T-helper 17 cell (primary cell): ENCODE data around the gene NFATC1. TPM values are rescaled to one million over a fixed set of nuclear protein-coding genes. Genes with fewer than 3 reads are reported as not detected.
"Not testable (repeated sequence)": the region's sequence is repeated elsewhere in the genome, so short reads cannot be mapped to it uniquely, and the experiment has no call there.

Experiments
- ATAC-seq: fragments of 150-1000 bp; cut with Tn5 transposase; 2 replicates; pipeline ENCODE4 v1.10.0; 2021; ENCODE audit warnings: mild to moderate bottlenecking, moderate library complexity
- DNase-seq, 3 donors: peaks; one replicate each; pipeline versions ENCODE4 v3.0.0 to v3.0.0-alpha.2; 2020 to 2021
- H3K9me3 ChIP-seq: one replicate; pipeline ENCODE4 v1.7.0; 2013; ENCODE audit warnings: low read length, mild to moderate bottlenecking; ENCODE audit not compliant: control insufficient read depth, poor library complexity, severe bottlenecking
- H3K27ac Mint-ChIP-seq: one replicate; pipeline ENCODE4 v1.8.0; 2022; ENCODE audit warnings: mild to moderate bottlenecking, moderate library complexity, mixed read lengths
- H3K27me3 Mint-ChIP-seq: one replicate; pipeline ENCODE4 v1.8.0; 2022; ENCODE audit warnings: mixed read lengths
- H3K36me3 Mint-ChIP-seq: one replicate; pipeline ENCODE4 v1.8.0; 2022; ENCODE audit warnings: low read depth, mixed read lengths
- H3K4me1 Mint-ChIP-seq: one replicate; pipeline ENCODE4 v1.8.0; 2022; ENCODE audit warnings: mild to moderate bottlenecking, mixed read lengths
- H3K4me3 Mint-ChIP-seq: one replicate; pipeline ENCODE4 v1.8.0; 2022; ENCODE audit warnings: mild to moderate bottlenecking, moderate library complexity, mixed read lengths
- total RNA-seq, 4 donors: library from RNA in 2 of 4; stranded (reverse) in 2 of 4; gene quantifications; one replicate each; pipeline ENCODE4 v1.2.3 and lab custom pipeline; 2022 to 2026

Gene NFATC1
- total RNA-seq, 2 donors from 2014 or later, result 73.4 to 77.8 TPM

DNA sequence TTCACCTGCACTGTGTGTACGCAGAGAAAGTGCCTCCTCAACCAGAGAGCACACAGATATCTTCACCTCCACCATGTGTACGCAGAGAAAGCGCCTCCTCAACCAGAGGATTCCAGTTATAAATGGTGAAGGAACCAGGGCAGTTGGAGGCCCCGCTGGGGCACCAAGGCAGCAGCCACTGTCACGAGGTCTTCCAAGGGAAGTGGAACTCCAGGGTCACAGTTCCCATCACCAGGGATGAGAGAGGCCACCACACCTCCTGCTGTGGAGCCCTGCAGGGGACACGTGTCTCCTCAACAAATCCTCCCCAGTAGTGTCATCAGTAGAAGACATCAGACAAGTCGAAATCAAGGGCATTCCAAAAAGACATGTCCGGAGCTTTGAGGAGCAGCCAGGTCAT lies 28.2 kb upstream of the NFATC1 start:
- H3K9me3 ChIP-seq, result no peaks in the 10 kb centered on the region
- no peak overlapping the region for H3K4me3 Mint-ChIP-seq

DNA sequence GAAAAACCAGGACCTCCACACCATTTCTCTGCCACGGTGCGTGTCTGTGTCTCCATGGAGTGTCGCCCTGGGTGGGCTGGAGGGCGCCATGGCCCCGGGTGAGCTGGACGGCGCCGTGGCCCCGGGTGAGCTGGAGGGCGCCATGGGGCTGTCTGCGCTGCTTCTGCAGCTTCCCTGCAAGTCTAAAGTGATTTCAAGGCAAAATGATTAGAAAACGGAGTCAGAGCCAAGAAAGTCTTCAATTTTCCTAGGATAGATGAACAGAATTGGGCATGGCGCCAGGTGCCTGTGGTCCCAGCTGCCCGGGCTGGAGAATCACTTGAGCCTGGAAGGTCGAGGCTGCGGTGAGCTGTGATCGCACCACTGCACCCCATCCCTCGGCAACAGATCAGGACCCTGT lies 27.7 kb upstream of the NFATC1 start:
- no peak for DNase-seq
- no peaks in the 10 kb centered on the region for H3K9me3 ChIP-seq
- Mint-ChIP-seq H3K27me3 (no peaks in the 10 kb centered on the region), H3K36me3 (peaks cover 10% of the 10 kb centered on the region), H3K4me3 (no peak overlapping the region), H3K4me1 (peaks cover 19% of the 10 kb centered on the region), H3K27ac (no peak overlapping the region)
- ATAC-seq, result no peak

More for the DNA sequence above, 28.2 kb upstream of the NFATC1 start:
- H3K36me3 Mint-ChIP-seq, result peaks cover 10% of the 10 kb centered on the region
- H3K27ac Mint-ChIP-seq, result no peak overlapping the region
- ATAC-seq (no peak), DNase-seq (no peak)
- H3K27me3 Mint-ChIP-seq, result no peaks in the 10 kb centered on the region
- peaks cover 19% of the 10 kb centered on the region for H3K4me1 Mint-ChIP-seq

DNA sequence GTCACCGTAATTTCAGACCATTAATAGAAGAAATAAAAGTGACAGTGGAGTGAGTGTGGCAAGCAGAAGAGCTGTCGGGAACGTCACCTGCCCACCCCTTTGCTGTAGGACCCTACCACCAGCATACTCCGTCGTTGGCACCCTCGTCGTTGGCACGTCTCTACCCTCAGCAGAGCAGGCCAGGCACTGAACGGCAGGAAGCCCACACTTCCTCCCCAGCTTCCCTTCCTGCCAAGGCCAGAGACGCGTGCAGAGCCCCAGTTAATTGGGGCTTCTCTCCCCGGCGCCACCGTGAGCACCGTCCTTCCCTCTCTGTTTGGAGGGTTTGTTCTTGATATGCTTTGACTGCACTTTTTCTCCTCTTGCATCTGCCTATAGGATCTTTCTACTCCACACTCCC lies 27.0 kb upstream of the NFATC1 start:
- H3K27me3 Mint-ChIP-seq, result no peaks in the 10 kb centered on the region
- H3K4me3 Mint-ChIP-seq, result no peak overlapping the region
- ATAC-seq (peak; percentile 65), DNase-seq (no peak)
- no peaks in the 10 kb centered on the region for H3K9me3 ChIP-seq
- H3K4me1 Mint-ChIP-seq, result peaks cover 19% of the 10 kb centered on the region
- H3K27ac Mint-ChIP-seq, result peak overlapping the region; percentile 68
- H3K36me3 Mint-ChIP-seq, result peaks cover 6% of the 10 kb centered on the region

DNA sequence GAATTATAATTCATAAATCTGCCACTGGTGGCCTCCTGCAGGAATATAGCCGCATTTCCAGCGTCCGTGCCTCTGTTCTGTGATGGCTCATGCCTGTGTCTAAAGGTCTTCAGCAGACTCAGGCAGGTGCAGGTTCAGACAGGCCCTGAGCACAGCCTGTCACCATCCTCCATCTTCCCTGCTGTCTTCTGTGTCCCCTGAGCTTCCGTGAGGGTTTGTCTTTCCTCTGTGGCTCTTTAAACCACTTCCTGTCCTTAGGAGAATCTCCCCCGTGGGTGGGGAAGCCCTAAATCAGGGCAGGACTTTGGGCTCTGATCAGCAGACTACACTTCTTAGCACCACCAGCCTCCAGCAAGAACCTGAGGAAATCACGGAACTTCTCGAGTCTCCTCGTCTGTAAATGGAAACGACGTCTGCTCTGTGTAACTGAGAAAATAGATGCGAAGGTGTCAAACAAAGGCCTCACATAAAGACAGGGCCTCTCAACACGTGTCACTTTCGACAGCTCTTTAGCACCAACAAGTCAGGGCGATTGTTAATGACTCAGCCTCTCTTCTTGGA lies 24.1 kb upstream of the NFATC1 start:
- no peaks in the 10 kb centered on the region for H3K9me3 ChIP-seq
- Mint-ChIP-seq H3K4me1 (peaks cover 17% of the 10 kb centered on the region), H3K36me3 (no peaks in the 10 kb centered on the region), H3K27me3 (no peaks in the 10 kb centered on the region), H3K27ac (peak overlapping the region; percentile 59), H3K4me3 (no peak overlapping the region)
- no peak for DNase-seq
- peak; percentile 48 for ATAC-seq

DNA sequence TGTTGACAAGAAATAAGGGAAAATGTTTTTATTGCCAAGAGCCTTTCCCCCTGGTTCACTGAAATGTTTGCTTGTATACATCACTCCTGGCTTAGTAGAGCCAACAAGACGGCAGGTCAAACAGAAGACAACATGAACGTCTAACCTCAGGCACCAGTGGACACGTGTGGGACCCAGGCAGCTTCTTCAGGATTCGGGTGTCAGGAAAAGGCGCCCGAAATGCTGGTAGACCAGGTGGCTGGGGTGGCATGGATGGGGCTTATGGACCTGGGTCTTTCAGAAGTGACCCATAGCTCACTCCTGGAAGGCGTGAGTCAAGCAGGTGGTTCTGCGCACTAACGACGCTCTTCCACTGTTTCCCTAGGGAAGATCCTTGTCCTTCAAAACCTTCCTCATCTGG lies 23.3 kb upstream of the NFATC1 start:
- no peaks in the 10 kb centered on the region for H3K27me3 Mint-ChIP-seq
- ATAC-seq (no peak), DNase-seq (no peak)
- no peak overlapping the region for H3K27ac Mint-ChIP-seq
- H3K4me3 Mint-ChIP-seq, result no peak overlapping the region
- H3K36me3 Mint-ChIP-seq, result no peaks in the 10 kb centered on the region
- H3K4me1 Mint-ChIP-seq, result peaks cover 17% of the 10 kb centered on the region
- H3K9me3 ChIP-seq, result no peaks in the 10 kb centered on the region

DNA sequence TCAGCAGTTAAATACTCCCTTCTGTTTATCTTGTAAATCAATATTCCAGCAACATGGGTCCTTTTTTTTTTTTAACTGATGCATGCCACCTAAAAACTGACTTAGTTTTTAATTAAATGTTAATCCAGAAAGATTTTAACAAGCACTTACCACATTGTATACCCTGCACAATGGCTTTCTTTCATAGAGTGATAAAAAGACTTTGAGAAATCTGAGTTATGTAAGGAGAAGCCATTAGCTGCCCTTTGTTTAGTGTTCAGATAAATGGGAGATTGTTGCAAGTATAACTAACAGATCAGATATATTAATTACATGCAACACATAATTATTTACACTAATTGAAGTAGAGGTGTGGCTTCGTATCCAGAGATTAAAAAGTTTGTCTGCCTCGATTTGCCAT lies 22.7 kb upstream of the NFATC1 start:
- no peak for ATAC-seq
- DNase-seq, result no peak
- Mint-ChIP-seq H3K4me3 (no peak overlapping the region), H3K27me3 (no peaks in the 10 kb centered on the region), H3K36me3 (no peaks in the 10 kb centered on the region), H3K4me1 (peaks cover 14% of the 10 kb centered on the region), H3K27ac (no peak overlapping the region)
- H3K9me3 ChIP-seq, result no peaks in the 10 kb centered on the region

DNA sequence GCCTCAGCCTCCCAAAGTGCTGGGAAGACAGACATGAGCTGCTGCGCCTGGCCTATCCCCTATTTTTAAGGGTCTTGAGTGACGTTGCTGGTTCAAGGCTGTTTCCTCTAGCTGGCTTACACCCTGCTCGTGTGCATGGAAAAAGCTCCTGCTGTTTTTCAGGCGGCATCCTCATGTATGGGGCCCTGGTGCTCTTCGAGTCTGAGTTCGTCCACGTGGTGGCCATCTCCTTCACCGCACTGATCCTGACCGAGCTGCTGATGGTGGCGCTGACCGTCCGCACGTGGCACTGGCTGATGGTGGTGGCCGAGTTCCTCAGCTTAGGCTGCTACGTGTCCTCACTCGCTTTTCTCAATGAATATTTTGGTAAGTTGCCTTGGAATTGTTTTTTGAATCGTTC lies 22.0 kb upstream of the NFATC1 start:
- Mint-ChIP-seq H3K27ac (no peak overlapping the region), H3K4me1 (peaks cover 12% of the 10 kb centered on the region), H3K27me3 (no peaks in the 10 kb centered on the region), H3K4me3 (no peak overlapping the region), H3K36me3 (peaks cover 2% of the 10 kb centered on the region)
- DNase-seq (no peak), ATAC-seq (no peak)
- no peaks in the 10 kb centered on the region for H3K9me3 ChIP-seq

DNA sequence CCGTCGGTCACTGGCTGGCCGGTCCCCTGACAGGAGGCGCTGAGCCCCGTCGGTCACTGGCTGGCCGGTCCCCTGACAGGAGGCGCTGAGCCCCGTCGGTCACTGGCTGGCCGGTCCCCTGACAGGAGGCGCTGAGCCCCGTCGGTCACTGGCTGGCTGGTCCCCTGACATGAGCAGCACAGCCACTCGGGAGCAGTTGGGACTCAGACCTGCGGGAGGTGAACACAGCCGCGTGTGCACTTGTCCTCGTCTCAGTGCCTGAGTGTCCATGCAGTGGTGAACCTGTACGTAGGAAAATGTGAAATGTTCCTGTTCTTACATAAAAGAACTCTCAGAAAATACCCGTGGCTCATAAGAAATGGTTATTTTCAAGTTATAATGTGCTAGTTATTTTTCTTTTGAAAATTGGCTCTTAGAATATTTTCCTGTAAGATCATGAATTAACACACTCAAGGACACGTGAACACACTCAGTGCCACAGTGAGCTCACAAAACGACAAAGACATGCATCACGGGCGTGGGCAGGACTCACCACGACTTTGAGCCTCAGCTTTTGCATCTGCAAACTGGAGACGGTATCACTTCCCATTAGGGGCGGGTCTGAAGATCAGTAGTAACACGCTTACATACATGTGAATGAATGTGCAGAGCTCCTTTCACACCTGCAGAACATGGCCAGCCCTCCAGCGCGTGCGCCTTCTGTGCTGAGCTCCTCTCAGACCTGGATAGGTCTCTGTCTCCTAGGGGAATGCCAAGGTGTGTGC lies 21.1 kb upstream of the NFATC1 start:
- H3K27me3 Mint-ChIP-seq, result no peaks in the 10 kb centered on the region
- H3K27ac Mint-ChIP-seq, result peak overlapping the region; percentile 21
- no peaks in the 10 kb centered on the region for H3K9me3 ChIP-seq
- no peak for DNase-seq
- no peak overlapping the region for H3K4me3 Mint-ChIP-seq
- H3K4me1 Mint-ChIP-seq, result peaks cover 14% of the 10 kb centered on the region
- H3K36me3 Mint-ChIP-seq, result peaks cover 2% of the 10 kb centered on the region
- ATAC-seq, result peak; percentile 11

DNA sequence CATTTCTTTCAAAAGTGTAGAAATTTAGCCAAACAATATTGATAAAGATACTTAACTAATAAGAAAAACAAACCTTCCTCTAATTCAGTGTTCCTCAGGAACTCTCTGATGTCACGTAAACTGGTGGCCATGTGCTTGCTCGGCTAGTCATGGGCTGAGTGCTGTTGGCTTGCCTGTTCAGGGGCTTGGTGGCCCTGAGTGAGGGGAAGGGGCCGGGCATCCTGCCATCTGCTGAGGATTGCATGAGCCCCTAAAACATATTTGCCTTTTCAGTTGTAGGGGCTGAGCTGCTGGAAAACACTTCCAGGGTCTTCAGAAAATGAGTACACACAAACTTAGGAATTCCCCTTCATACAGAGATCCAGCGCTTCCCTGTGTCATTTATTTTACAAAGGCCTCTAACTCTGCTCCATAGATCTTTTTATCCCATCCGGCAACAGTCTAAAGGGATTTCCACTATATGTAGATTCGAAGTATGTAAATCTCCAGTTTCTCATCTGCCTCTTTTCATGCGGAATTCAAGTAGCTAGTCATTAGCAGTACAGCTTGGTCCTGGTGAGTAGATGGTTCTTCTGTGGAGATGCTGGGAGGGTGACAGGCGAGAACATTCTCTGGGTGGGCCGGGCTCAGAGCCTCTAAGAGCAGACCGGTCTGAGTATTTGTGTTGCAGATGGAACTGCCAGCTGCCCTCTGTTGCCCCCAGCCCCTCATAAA lies 20.1 kb upstream of the NFATC1 start:
- H3K9me3 ChIP-seq, result no peaks in the 10 kb centered on the region
- DNase-seq (no peak), ATAC-seq (no peak)
- Mint-ChIP-seq H3K36me3 (peaks cover 2% of the 10 kb centered on the region), H3K27ac (no peak overlapping the region), H3K27me3 (no peaks in the 10 kb centered on the region), H3K4me1 (peaks cover 14% of the 10 kb centered on the region), H3K4me3 (no peak overlapping the region)

DNA sequence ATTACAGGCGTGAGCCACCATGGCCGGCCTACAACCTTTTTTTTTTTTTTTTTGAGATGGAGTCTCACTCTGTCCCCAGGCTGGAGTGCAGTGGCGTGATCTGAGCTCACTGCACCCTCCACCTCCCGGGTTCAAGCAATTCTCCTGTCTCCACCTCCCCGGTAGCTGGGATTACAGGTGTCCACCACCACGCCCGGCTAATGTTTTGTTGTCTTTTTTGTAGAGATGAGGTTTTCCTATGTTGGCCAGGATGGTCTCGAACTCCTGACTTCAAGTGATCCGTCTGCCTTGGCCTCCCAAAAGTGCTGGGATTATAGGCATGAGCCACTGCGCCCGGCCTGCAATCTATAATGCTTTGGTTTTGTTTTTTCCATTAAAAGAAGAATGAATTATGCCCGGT lies 19.1 kb upstream of the NFATC1 start:
- H3K4me3 Mint-ChIP-seq, ATAC-seq, DNase-seq, H3K9me3 ChIP-seq, H3K27me3 Mint-ChIP-seq, H3K36me3 Mint-ChIP-seq: not testable (repeated sequence)
- H3K27ac Mint-ChIP-seq, result peak overlapping the region; percentile 51
- peaks cover 11% of the 10 kb centered on the region for H3K4me1 Mint-ChIP-seq

DNA sequence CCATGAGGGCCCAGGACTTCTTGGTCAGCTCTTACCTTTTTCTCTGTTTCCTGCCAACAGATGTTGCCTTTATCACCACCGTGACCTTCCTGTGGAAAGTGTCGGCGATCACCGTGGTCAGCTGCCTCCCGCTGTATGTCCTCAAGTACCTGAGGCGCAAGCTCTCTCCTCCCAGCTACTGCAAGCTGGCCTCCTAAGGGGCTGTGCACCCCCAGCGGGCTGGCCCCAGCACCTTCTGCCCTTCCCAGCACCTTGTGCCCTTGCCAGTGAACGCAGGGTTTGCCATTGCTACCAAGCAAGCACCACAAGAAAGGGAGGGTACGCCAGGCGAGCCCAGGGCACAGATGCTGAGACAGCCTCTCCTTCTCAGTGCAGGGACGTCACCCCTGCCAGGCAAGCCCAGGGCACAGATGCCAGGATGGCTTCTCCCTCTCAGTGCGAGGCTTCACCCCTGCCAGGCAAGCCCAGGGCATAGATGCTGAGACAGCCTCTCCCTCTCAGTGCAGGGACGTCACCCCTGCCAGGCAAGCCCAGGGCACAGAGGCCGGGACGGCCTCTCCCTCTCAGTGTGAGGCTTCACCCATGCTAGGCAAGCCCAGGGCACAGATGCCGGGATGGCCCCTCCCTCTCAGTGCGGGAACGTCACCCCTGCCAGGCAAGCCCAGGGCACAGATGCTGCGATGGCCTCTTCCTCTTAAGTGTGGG lies 18.4 kb upstream of the NFATC1 start:
- DNase-seq (no peak), ATAC-seq (no peak)
- Mint-ChIP-seq H3K27me3 (no peaks in the 10 kb centered on the region), H3K27ac (peak overlapping the region; percentile 51), H3K36me3 (peaks cover 2% of the 10 kb centered on the region), H3K4me3 (no peak overlapping the region), H3K4me1 (peaks cover 8% of the 10 kb centered on the region)
- H3K9me3 ChIP-seq, result no peaks in the 10 kb centered on the region

DNA sequence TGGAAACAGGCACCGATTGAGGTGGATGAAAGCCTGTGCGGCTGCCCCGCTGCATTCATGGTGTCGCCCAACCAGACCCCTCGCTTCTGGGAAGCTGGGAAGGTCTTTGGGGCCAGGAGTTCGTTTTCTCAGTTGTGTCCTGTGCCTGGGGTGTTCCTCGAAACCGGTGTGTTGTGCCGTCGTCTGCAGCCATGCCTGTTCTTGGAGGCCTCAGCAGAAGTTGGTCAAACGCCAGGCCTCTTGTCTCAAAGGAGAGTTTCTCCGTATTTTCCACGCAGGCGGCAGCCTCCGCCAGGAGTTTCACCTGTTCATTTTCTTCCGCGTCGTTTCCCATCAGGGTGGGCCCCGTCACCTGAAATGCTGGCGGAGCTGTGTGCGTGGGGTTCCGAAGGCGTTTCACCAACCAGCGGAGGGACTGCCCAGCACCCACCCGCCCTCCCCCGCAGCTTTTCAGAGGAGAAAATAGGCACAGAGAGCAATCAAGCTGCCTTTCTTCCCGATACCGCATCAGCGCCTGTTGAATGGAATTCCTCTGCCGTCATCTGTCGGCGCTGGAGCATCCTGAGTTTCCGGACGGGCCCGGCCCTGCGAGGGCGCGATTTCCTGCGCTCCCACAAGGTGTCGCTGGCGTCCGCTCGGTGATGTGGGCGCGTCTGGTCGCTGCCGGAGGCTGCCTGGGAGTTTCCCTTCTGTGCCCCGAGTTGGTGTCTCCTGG lies 17.0 kb upstream of the NFATC1 start:
- peak overlapping the region; percentile 14 for H3K27ac Mint-ChIP-seq
- peak overlapping the region; percentile 21 for H3K4me3 Mint-ChIP-seq
- peaks cover 8% of the 10 kb centered on the region for H3K4me1 Mint-ChIP-seq
- peak; percentile 75 to 87 (median 78) for DNase-seq
- peaks cover 2% of the 10 kb centered on the region for H3K36me3 Mint-ChIP-seq
- H3K27me3 Mint-ChIP-seq, result peaks cover 1% of the 10 kb centered on the region
- peak; percentile 94 for ATAC-seq
- H3K9me3 ChIP-seq, result no peaks in the 10 kb centered on the region
